Thymus (tissue), 11 donors: ENCODE measurements around the gene CLEC1A. TPM values are rescaled to one million over a fixed set of nuclear protein-coding genes. Genes with fewer than 3 reads are reported as not detected.
"Not testable (repeated sequence)": the region's sequence is repeated elsewhere in the genome, so short reads cannot be mapped to it uniquely, and the experiment has no call there.

Experiments used
- DNase-seq, 9 donors: peaks; one replicate each; pipeline ENCODE4 v3.0.0-alpha.2; 2013; ENCODE audit warnings: low spot score in 9 of 9, low read depth in 6 of 9, missing footprints in 1 of 9
- H3K27ac ChIP-seq, 2 donors: one replicate each; pipeline ENCODE4 v1.5.1; 2013; ENCODE audit warnings: control low read depth in 1 of 2, low read depth in 1 of 2, low read length in 1 of 2, mild to moderate bottlenecking in 1 of 2, moderate library complexity in 1 of 2
- H3K27me3 ChIP-seq, 2 donors: one replicate each; pipeline ENCODE4 v1.5.1; 2013; ENCODE audit warnings: low read length in 1 of 2; ENCODE audit not compliant: control insufficient read depth in 2 of 2, insufficient read depth in 1 of 2
- H3K36me3 ChIP-seq, 2 donors: one replicate each; pipeline ENCODE4 v1.5.1; 2013; ENCODE audit warnings: low read length in 1 of 2, mild to moderate bottlenecking in 1 of 2, moderate library complexity in 1 of 2; ENCODE audit not compliant: control insufficient read depth in 2 of 2, insufficient read depth in 2 of 2
- H3K4me1 ChIP-seq, 2 donors: one replicate each; pipeline ENCODE4 v1.5.1; 2013; ENCODE audit warnings: low read length in 2 of 2; ENCODE audit not compliant: control insufficient read depth in 2 of 2, insufficient read depth in 2 of 2
- H3K4me3 ChIP-seq, 2 donors: one replicate each; pipeline ENCODE4 v1.5.1; 2013; ENCODE audit warnings: low read length in 2 of 2, control low read depth in 1 of 2, mild to moderate bottlenecking in 1 of 2
- H3K9me3 ChIP-seq, 2 donors: one replicate each; pipeline ENCODE4 v1.5.1; 2013; ENCODE audit warnings: low read length in 1 of 2, mild to moderate bottlenecking in 1 of 2; ENCODE audit not compliant: control insufficient read depth in 2 of 2, insufficient read depth in 1 of 2
- WGBS: extraction: QIAGEN DNeasy Blood & Tissue Kit; methylation state at CpG from one replicate; pipeline ENCODE4 v1.1.7; 2013; 5-methylcytosine and 5-hydroxymethylcytosine counted together
- polyA plus RNA-seq: library from polyadenylated mRNA; stranded (reverse); fragments of 200-250 nt; gene quantifications from one replicate; pipeline ENCODE4 v1.2.3, GENCODE V29; 2013
- total RNA-seq: library from RNA; stranded (reverse); fragments of 120-200 nt; gene quantifications from one replicate; pipeline ENCODE4 v1.2.4, GENCODE V29; 2013
- donor health status: healthy.

Gene CLEC1A
- total and polyA plus RNA-seq, 2 donors, result 36.0 to 42.5 TPM

DNA sequence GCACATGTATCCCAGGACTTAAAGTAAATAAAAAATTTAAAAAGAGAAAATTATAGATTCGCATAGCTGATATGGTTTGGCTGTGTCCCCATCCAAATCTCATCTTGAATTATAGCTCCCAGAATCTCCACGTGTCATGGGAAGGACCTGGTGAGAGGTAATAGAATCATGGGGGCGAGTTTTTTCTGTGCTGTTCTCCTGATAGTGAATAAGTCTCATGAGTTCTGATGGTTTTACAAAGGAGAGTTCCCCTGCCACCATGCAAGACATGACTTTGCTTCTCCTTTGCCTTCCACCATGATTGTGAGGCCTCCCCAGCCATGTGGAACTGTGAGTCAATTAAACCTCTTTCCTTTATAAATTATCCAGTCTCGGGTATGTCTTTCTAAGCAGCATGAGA, 72.1 kb downstream of the CLEC1A start:
- H3K36me3 ChIP-seq, H3K27me3 ChIP-seq, H3K4me1 ChIP-seq, H3K9me3 ChIP-seq, DNase-seq, H3K27ac ChIP-seq, H3K4me3 ChIP-seq: not testable (repeated sequence)
- 98% methylated on average over 4 of the region's 4 CpGs for WGBS

DNA sequence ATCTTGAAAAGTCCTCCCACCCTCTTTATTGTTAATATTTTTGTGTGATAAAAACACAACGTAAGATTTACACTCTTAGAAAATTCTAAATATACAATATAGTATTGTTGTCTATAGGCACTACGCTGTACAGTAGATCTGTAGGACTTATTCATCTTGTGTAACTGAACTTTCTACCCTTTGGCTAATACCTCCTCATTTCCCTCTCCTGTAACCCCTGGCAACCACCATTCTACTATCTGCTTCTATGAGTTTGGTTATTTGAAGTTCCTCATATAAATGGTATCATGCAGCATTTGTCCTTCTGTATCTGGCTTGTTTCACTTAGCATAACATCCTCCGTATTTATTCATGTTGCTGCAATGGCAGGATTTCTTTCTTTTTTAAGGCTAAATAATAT, 73.5 kb downstream of the CLEC1A start:
- Histone ChIP-seq H3K4me1 (no peaks in the 10 kb centered on the region), H3K27ac (no peak overlapping the region), H3K27me3 (no peaks in the 10 kb centered on the region), H3K36me3 (no peaks in the 10 kb centered on the region), H3K9me3 (no peaks in the 10 kb centered on the region), H3K4me3 (no peak overlapping the region)
- DNase-seq, result no peak
- 97% methylated on average over 3 of the region's 3 CpGs for WGBS

- Histone ChIP-seq H3K9me3 (no peaks in the 10 kb centered on the region), H3K4me1 (peaks cover 0 to 2% of the 10 kb centered on the region in 2 donors), H3K27me3 (no peaks in the 10 kb centered on the region), H3K36me3 (no peaks in the 10 kb centered on the region), H3K4me3 (no peak overlapping the region), H3K27ac (no peak overlapping the region)
- no peak for DNase-seq
- WGBS, result 98% methylated on average over 3 of the region's 3 CpGs
These were observed 77.4 kb downstream of the CLEC1A start for GRCh38 chr12:10021342-10021741.

Other genes with a start within 250 kb of the CLEC1A start
- gene CLEC2B, start 229.6 kb downstream of the CLEC1A start, total RNA-seq, result 29.7 TPM
- 42.7 TPM for gene CLEC2B, start 229.6 kb downstream of the CLEC1A start, polyA plus RNA-seq
- gene KLRF2, start 217.5 kb downstream of the CLEC1A start, total RNA-seq, result 0.76 TPM
- gene KLRF2, start 217.5 kb downstream of the CLEC1A start, polyA plus RNA-seq, result 0.11 TPM
- gene CLEC2A, start 166.6 kb downstream of the CLEC1A start, total RNA-seq, result not detected
- 0.11 TPM for gene CLEC2A, start 166.6 kb downstream of the CLEC1A start, polyA plus RNA-seq
- 2.9 TPM for gene CLEC12A, start 127.6 kb downstream of the CLEC1A start, total RNA-seq
- 6.8 TPM for gene CLEC12A, start 127.6 kb downstream of the CLEC1A start, polyA plus RNA-seq
- 0.19 TPM for gene CLEC1B, start 99.9 kb downstream of the CLEC1A start, total RNA-seq
- gene CLEC1B, start 99.9 kb downstream of the CLEC1A start, polyA plus RNA-seq, result 0.48 TPM
- gene CLEC12B, start 88.4 kb downstream of the CLEC1A start, total RNA-seq, result 0.42 TPM
- 0.50 TPM for gene CLEC12B, start 88.4 kb downstream of the CLEC1A start, polyA plus RNA-seq
- gene CLEC9A, start 68.3 kb downstream of the CLEC1A start, total RNA-seq, result 16.2 TPM
- 12.6 TPM for gene CLEC9A, start 68.3 kb downstream of the CLEC1A start, polyA plus RNA-seq
- 25.3 TPM for gene CLEC7A, start 31.2 kb upstream of the CLEC1A start, total RNA-seq
- gene CLEC7A, start 31.2 kb upstream of the CLEC1A start, polyA plus RNA-seq, result 25.5 TPM
- gene OLR1, start 73.1 kb upstream of the CLEC1A start, total RNA-seq, result 0.52 TPM
- gene OLR1, start 73.1 kb upstream of the CLEC1A start, polyA plus RNA-seq, result 1.1 TPM
- 0.14 TPM for gene TMEM52B, start 80.0 kb upstream of the CLEC1A start, total RNA-seq
- 0.14 TPM for gene TMEM52B, start 80.0 kb upstream of the CLEC1A start, polyA plus RNA-seq
- 19.1 TPM for gene GABARAPL1, start 113.9 kb upstream of the CLEC1A start, total RNA-seq
- gene GABARAPL1, start 113.9 kb upstream of the CLEC1A start, polyA plus RNA-seq, result 92.0 TPM
- gene KLRD1, start 208.9 kb upstream of the CLEC1A start, total RNA-seq, result 1.1 TPM
- gene KLRD1, start 208.9 kb upstream of the CLEC1A start, polyA plus RNA-seq, result 2.6 TPM